ENCODE results near the gene BCLAF1.

BCLAF1 gene

DNA sequence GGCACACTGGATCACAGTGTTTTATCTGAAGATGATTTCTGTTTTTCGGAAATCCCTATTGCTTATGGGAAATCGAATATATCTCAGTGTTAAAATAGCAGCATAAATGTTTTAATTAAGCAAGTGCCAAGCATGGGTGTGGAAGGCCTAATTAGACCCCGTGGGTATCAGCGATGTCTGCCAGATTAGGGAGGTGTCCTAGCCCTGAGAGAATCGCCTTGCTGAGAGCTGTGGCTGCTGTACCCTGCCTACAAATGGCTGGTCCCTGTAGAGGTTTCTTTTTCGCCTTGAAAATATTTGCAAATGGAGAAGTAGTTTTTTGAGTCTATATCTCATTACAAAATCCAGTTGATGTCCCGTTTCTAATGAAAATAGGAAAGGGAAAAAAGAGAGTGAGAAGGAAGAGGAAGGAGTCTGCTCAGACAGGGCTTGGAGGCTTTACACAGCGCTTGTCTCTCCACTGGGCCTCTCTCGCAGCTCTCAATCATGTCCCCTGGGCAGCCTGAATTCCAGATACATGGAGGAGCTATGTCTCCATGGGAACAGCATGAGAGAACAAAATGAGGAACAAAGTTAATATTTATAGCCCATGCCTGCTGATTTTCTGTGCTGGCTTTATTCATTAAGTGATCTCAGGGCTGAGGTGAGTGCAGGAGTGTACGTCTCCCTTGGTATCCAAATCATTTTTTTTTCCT lies 35.2 kb upstream of the BCLAF1 start:
- no peak overlapping the region for H3K27ac ChIP-seq
- TF ChIP-seq, protein P1, sequence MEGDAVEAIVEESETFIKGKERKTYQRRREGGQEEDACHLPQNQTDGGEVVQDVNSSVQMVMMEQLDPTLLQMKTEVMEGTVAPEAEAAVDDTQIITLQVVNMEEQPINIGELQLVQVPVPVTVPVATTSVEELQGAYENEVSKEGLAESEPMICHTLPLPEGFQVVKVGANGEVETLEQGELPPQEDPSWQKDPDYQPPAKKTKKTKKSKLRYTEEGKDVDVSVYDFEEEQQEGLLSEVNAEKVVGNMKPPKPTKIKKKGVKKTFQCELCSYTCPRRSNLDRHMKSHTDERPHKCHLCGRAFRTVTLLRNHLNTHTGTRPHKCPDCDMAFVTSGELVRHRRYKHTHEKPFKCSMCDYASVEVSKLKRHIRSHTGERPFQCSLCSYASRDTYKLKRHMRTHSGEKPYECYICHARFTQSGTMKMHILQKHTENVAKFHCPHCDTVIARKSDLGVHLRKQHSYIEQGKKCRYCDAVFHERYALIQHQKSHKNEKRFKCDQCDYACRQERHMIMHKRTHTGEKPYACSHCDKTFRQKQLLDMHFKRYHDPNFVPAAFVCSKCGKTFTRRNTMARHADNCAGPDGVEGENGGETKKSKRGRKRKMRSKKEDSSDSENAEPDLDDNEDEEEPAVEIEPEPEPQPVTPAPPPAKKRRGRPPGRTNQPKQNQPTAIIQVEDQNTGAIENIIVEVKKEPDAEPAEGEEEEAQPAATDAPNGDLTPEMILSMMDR (IDR thresholded peaks at IDR 0.05; ENCODE audit: low read depth, low read length, missing control alignments), result no peak
- DNase-seq, result no peak

DNA sequence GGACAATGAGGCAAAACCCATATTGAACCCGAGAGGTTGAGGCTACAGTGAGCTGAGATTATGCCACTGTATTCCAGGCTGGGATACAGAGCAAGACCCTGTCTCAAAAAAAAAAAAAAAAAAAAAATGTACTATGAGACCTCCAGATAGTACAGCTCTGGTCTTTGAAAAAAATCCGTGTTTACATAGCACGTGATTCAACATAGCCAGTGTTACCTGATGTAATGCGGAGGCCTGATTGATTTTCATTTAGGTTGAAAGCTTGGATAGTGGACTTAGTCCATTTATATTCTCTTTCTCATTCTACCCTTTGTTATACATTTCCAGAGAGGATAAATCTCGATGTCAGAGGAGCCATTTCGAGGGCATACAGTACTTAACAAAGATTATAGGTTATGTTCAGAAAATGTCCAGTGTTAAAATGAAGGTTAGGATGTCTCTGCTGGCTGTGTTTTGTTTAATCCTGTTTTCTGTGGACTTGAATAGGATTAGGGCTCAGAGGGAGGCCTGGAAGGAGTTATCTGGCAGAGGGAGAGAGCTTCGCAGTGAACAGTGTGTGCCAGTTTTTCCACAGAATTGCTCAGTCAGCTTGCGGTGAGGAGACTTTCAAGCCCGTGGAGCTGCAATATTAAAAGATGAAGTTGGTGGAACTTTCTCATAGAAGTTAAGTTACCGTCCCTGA lies 33.9 kb upstream of the BCLAF1 start:
- H3K36me3 ChIP-seq (replicated peaks), result no peaks in the 10 kb centered on the region
- in situ Hi-C loops (cut with HindIII; ENCODE audit: low pct_ligation_motif_present, low sequenced_read_pairs), result no loop called here
- no peak overlapping the region for H3K27ac ChIP-seq
- TF ChIP-seq, protein P1 (IDR thresholded peaks at IDR 0.05; ENCODE audit: low read depth, low read length, missing control alignments), result no peak
- DNase-seq, result no peak
- no peak overlapping the region for H3K4me3 ChIP-seq (ENCODE audit: low read depth, low read length)
- no peaks in the 10 kb centered on the region for H3K27me3 ChIP-seq (replicated peaks)

More for the DNA sequence above, 35.2 kb upstream of the BCLAF1 start:
- Histone ChIP-seq H3K36me3 (replicated peaks) (no peaks in the 10 kb centered on the region), H3K27me3 (replicated peaks) (no peaks in the 10 kb centered on the region), H3K4me3 (ENCODE audit: low read depth, low read length) (no peak overlapping the region)
- in situ Hi-C loops (cut with HindIII; ENCODE audit: low pct_ligation_motif_present, low sequenced_read_pairs), result no loop called here

DNA sequence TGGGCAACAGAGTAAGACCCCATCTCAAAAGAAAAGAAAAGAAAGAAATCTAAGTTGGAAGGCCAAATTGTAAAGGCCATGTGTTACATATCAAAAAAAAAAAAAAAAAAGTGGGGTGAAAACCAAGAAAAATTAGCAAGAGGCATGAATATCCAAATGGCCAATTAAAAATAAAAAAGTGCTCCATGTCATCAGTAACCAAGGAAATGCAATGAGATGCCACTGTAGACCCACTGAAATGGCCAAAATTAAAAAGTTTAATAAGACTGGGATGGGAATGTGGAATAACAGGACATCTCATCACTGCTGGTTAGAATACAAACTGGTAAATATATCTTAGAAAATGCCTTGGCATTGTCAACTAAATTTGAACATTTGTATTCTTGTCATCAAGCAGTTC lies 30.1 kb upstream of the BCLAF1 start:
- H3K27ac ChIP-seq, result no peak overlapping the region
- DNase-seq, result no peak
- TF ChIP-seq, protein P1 (IDR thresholded peaks at IDR 0.05; ENCODE audit: low read depth, low read length, missing control alignments), result no peak
- H3K4me3 ChIP-seq (ENCODE audit: low read depth, low read length), result no peak overlapping the region
- in situ Hi-C loops (cut with HindIII; ENCODE audit: low pct_ligation_motif_present, low sequenced_read_pairs), result no loop called here
- H3K27me3 ChIP-seq (replicated peaks), result no peaks in the 10 kb centered on the region
- H3K36me3 ChIP-seq (replicated peaks), result no peaks in the 10 kb centered on the region

DNA sequence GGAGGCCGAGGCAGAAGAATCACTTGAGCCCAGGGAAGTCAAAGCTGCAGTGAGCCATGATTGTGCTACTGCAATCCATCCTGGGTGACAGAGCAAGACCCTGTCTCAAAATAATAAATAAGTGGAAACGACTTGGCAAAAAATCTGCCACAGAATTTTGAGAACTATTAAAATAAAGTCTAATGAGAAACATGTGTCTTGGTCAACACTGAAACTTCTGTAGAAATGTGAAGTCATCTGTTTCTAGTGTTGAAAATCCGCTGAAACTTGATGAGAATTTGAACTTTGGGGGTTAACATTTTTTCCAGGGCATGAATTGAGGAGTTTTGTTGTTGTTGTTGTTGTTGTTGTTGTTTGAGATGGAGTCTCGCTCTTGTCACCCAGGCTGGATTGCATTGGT lies 29.0 kb upstream of the BCLAF1 start:
- DNase-seq, result no peak
- H3K36me3 ChIP-seq (replicated peaks), result no peaks in the 10 kb centered on the region
- TF ChIP-seq, protein P1 (IDR thresholded peaks at IDR 0.05; ENCODE audit: low read depth, low read length, missing control alignments), result no peak
- H3K4me3 ChIP-seq (ENCODE audit: low read depth, low read length), result no peak overlapping the region
- H3K27me3 ChIP-seq (replicated peaks), result no peaks in the 10 kb centered on the region
- in situ Hi-C loops (cut with HindIII; ENCODE audit: low pct_ligation_motif_present, low sequenced_read_pairs), result no loop called here
- no peak overlapping the region for H3K27ac ChIP-seq

DNA sequence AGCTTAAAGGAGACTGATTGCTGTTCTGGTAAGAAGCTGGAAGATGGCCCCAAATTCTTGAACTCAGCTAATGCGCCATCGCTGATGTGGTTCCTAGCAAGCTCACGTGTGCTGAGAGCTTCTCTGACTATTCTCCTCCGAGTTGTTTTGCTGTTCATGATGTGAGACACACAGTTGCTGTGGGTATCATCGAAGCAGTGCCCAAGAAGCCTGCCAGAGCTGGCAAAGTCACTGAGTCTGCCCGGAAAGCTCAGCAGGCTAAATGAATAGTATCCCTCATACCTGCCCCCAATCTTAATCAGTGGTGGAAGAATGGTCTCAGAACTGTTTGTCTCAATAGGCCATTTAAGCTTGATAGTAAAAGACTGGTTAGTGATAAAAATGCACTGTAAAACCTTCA lies 28.3 kb upstream of the BCLAF1 start:
- H3K27me3 ChIP-seq (replicated peaks), result no peaks in the 10 kb centered on the region
- no peaks in the 10 kb centered on the region for H3K36me3 ChIP-seq (replicated peaks)
- in situ Hi-C loops (cut with HindIII; ENCODE audit: low pct_ligation_motif_present, low sequenced_read_pairs), result no loop called here
- DNase-seq, result no peak
- no peak overlapping the region for H3K4me3 ChIP-seq (ENCODE audit: low read depth, low read length)
- TF ChIP-seq, protein P1 (IDR thresholded peaks at IDR 0.05; ENCODE audit: low read depth, low read length, missing control alignments), result no peak
- H3K27ac ChIP-seq, result no peak overlapping the region
